GM03348 (cell line): ENCODE measurements around the gene LRRN2.
A peak's percentile ranks its signal among the peaks of the same experiment; 100 is the strongest.

Experiments
- DNase-seq: peaks from one replicate; pipeline ENCODE4 v3.0.0; 2012; ENCODE audit warnings: low spot score

Gene LRRN2

GRCh38 chr1:204600203-204600602 is 85.3 kb downstream of the LRRN2 start:
- no peak for DNase-seq

- DNase-seq, result no peak
Measured at GRCh38 chr1:204599596-204599995, 85.9 kb downstream of the LRRN2 start.

- no peak for DNase-seq
Measured at GRCh38 chr1:204599098-204599497, 86.4 kb downstream of the LRRN2 start.

- DNase-seq, result no peak
Measured at GRCh38 chr1:204598319-204598969, 87.1 kb downstream of the LRRN2 start.

GRCh38 chr1:204592246-204592948 is 93.1 kb downstream of the LRRN2 start:
- no peak for DNase-seq

- DNase-seq, result peak; percentile 64
Measured at GRCh38 chr1:204591473-204592090, 94.0 kb downstream of the LRRN2 start.

- DNase-seq, result peak; percentile 55
Measured at GRCh38 chr1:204589409-204590038, 96.0 kb downstream of the LRRN2 start.

- no peak for DNase-seq
Measured at GRCh38 chr1:204588826-204589225, 96.7 kb downstream of the LRRN2 start.

GRCh38 chr1:204587621-204588020 is 97.9 kb downstream of the LRRN2 start:
- DNase-seq, result no peak

GRCh38 chr1:204584699-204585372 is 100.7 kb downstream of the LRRN2 start:
- no peak for DNase-seq

GRCh38 chr1:204583909-204584632 is 101.5 kb downstream of the LRRN2 start:
- no peak for DNase-seq

- DNase-seq, result no peak
Measured at GRCh38 chr1:204581759-204582158, 103.8 kb downstream of the LRRN2 start.

GRCh38 chr1:204580862-204581261 is 104.7 kb downstream of the LRRN2 start:
- no peak for DNase-seq

- DNase-seq, result no peak
Measured at GRCh38 chr1:204579681-204580080, 105.9 kb downstream of the LRRN2 start.

- peak; percentile 53 for DNase-seq
Measured at GRCh38 chr1:204578867-204579664, 106.5 kb downstream of the LRRN2 start.

GRCh38 chr1:204577794-204578478 is 107.6 kb downstream of the LRRN2 start:
- DNase-seq, result no peak

GRCh38 chr1:204576422-204576821 is 109.1 kb downstream of the LRRN2 start:
- no peak for DNase-seq

GRCh38 chr1:204575221-204576190 is 110.0 kb downstream of the LRRN2 start:
- no peak for DNase-seq

GRCh38 chr1:204574865-204575163 is 110.7 kb downstream of the LRRN2 start:
- DNase-seq, result peak; percentile 17
